Measurements from ENCODE around the gene TCTN2.
A peak's percentile ranks its signal among the peaks of the same experiment; 100 is the strongest.

The TCTN2 gene

GRCh38 chr12:123670882-123671728, at the start of gene TCTN2:
TSS of gene TCTN2 (plus strand) at chr12:123671113. CDS start at chr12:123671241, 128 bp downstream.
- DNase-seq = peak; percentile 91 to 92

GRCh38 chr12:123621619-123622530, 49.0 kb upstream of the TCTN2 start:
- DNase-seq = no peak

DNA sequence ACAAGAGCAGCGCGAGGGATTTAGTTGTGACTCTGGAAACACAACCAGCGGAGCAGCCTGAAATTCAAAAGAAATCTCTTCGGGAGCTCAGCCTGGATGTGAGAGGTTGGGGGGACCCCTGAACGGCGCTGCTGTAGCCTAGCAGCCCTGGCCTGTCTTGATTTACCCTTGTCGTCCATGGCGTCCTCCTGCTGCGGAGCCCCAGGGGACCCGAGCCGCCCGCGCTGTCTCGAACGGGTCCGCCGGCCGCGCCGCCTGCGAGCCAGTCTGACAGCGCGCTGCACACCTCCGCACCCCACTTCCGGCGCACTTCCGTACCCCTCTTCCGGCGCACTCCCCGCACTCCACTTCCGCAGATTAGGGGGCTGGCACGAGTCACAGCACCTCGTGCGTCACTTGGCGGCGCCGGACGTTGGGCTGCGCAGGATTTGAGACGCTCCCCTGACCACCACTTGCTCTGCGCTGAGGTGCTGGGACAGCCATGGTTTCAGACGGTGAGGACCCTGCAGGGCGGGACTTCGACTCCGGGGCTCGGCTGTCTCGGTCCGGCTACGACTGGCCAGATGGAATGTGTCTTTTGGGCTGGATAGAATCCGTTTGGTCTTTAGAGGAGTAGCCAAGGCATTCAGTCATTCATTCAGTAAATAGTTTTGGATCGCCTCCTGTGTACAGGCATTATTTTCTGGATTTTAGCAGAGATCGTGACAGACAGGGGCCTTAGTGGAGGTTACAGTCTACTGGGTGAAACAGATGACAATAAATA, 37.4 kb upstream of the TCTN2 start, which contains the start of the genes EIF2B1 and GTF2H3:
Gene EIF2B1, minus strand, starts transcription at position 308 of the 763 bp plus-strand sequence. Its CDS starts 129 bp downstream, at position 179.
Gene GTF2H3, plus strand, starts transcription at position 451 of the 763 bp plus-strand sequence. Its CDS starts 31 bp downstream, at position 482.
- peak; percentile 92 to 96 for DNase-seq

- peak in 1 of 2 experiments; percentile 5 for DNase-seq
Measured at GRCh38 chr12:123634142-123634561, 36.8 kb upstream of the TCTN2 start.

GRCh38 chr12:123643911-123644310, 27.0 kb upstream of the TCTN2 start:
- no peak for DNase-seq

GRCh38 chr12:123645380-123645779, 25.5 kb upstream of the TCTN2 start:
- no peak for DNase-seq

DNA sequence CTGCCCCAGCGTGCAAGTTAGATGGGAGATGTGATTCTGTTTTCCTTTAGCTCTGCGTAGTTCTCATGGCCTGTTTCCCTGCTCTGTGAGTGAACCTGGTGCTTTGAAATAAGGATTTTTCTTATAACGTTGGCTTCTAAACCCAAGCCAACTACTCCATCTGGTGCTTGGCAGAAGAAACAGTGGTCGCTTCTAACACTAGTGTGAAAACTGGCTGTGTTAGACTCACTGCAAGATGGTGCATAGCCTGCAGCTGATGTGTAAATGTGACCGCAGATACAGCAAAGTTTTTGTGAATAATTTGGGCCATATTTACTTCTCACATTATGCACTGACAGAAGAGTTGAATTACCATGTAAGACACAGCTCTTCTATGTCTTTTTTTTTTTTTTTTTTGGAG, 25.0 kb upstream of the TCTN2 start:
- no peak for DNase-seq

DNA sequence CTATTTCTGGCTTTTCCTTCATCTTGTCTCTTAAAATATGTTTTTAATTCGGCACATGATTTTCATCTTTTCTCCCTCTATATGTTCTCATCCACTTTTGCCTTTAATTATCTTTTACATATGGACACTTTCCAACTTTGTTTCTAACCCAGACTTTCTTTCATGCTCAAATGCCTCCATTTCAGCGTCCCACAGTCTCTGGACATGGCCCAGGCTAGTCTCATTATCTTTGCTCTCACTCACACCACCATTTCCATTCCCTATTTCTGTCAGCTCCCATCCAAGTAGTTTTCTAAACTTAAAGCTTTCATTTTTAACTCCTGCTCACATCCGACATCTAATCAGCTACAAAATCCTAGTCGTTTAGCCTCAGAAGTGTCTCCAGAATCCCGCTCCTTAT, 22.5 kb upstream of the TCTN2 start:
- DNase-seq = no peak

DNA sequence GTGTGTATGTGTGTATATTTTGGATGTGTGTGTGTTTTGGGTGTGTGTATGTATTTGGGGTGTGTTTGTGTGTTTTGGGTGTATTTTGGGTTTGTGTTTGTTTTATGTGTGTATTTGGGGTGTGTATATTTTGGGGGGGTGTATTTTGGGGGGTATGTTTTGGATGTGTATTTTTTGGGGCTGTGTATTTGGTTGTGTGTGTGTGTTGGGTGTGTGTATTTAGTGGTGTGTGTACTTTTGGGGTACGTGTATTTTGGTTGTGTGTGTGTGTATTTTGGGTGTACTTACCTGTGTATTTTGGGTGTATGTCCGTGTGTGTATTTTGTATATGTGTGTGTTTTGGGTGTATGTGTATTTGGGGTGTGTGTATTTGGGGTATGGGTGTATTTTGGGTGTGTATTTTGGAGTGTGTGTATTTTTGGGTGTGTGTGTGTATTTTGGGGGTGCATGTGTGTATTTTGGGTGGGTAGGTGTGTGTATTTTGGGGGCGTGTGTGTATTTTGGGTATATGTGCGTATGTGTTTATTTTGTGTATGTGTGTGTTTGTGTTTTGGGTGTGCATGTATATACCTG, 16.7 kb upstream of the TCTN2 start:
- DNase-seq = no peak

GRCh38 chr12:123655420-123655819, 15.5 kb upstream of the TCTN2 start:
- no peak for DNase-seq

DNA sequence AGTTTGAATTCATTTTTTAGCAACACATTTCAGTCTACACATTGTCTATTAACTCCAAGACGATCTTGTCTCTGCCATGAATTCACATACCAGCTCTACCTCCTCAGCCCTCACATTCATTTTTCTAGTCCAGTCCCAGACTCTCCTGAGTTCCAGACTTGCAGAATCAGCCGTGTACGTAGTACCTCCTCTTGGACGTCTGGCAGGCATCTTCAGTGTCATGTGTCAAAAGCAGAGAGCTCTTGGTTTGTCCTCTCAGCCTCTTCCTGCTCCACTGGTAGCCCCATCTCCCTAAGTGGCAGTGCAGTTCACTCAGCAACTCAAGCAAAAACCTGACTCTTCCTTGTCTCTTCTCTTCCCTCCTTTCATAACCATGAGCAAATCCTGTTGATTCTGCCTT, 14.5 kb upstream of the TCTN2 start:
- no peak for DNase-seq

DNA sequence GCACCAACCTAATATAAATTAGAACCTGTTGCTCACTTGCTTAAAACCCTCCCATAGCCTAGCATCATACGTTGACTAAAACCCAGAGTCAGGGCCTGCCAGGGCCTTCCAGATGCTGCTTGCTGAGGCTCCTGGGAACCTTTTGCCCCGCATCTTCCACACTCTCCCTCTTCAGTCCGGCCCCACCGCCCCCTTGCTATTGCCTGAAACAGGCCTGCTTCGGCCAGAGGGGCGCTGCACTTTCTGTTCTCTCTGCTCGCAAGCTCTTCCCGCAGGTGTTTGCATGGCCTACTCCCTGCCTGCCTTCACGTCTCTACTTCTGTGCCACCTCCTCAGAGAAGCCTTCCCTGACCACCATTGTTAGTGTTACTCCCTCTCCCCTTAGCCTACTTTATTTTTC, 13.7 kb upstream of the TCTN2 start:
- no peak for DNase-seq

DNA sequence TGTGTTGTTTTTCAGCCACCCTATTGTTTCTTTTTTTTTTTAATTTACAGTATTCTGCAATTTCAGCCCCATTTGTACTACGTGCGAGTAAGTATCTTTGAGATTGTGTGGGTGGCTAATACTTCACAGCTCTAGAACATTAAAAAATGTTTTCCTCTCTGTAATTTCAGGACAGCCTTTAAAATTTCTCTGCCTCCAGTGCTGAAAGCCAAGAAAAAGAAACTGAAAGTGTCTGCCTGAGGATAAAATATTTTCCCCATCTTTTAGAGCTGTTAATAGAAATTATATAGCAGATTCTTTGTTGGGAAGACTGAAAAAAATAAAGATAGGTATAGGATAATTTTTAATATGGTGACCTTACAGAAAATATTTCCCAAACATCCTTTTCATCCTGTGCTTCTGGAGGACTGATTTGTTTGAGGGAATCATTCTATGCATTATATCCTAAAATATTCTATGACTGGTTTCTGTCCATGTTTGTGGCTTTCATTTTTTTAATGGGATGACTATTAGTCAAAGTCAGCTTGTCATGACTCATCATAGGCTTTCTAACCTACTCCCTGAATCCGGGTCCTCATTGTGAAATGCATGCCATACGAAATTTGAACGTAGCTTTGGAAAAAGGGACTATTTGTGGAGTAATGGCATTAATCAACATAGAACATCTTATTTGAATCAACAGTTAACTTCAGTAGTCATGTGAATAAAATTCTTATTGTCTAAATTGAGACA, 10.8 kb upstream of the TCTN2 start:
- DNase-seq = no peak

DNA sequence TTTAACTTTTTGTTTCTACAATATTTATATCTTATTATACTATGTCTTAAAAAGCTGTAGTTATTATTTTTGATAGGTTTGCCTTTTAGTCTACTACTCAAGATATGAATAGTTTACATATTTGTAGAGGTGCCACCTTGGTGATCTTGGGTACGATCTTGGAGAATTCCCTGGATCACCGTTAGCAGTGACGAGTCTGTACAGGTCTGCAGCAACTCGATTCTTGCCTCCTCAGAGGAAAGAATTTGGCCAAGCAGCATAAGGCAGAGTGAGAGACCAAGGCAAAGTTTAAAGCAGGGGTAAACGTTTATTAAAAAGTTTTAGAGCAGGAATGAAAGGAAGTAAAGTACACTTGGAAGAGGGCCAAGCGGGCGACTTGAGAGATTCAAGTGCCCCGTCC, 3.1 kb upstream of the TCTN2 start:
- DNase-seq = no peak

DNA sequence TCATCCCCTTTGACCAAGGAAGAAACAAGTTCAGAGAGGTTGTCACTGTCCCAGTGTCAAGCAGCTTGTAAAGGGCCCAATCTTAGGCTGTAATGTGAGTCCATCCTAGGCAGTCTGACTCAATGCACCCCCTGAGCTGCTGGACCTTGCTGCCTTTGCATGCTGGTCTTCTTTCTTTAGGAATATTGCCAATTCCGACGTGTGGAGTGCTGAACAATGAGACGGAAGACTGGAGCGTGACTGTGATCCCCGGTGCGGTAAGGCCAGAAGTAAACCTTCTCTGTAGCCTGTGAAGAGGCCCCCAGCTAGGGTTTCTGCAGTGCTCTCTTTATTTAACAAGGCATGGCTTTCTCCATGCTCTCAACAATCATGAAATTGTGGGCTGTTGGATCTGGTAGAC, 963 bp downstream of the TCTN2 start:
- no peak for DNase-seq

DNA sequence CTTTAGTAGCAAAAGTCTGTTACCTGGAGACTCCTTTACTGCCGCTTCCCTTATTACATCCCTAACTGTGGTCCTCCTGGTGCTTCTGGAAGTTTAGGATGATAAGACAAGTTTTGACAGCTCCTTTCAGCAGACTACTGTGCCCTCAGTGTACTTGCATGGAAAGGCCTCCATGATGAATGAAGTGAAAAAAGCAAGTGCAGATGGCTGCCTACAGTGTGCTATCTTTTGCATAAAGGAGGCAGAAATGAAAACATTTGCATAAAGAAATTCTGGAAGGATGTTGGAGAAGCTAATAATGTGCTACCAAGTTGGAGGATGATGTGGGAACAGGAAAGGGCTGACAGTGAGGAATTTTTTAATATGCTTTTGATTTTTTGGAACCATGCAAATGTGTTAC, 4.5 kb downstream of the TCTN2 start:
- no peak for DNase-seq

DNA sequence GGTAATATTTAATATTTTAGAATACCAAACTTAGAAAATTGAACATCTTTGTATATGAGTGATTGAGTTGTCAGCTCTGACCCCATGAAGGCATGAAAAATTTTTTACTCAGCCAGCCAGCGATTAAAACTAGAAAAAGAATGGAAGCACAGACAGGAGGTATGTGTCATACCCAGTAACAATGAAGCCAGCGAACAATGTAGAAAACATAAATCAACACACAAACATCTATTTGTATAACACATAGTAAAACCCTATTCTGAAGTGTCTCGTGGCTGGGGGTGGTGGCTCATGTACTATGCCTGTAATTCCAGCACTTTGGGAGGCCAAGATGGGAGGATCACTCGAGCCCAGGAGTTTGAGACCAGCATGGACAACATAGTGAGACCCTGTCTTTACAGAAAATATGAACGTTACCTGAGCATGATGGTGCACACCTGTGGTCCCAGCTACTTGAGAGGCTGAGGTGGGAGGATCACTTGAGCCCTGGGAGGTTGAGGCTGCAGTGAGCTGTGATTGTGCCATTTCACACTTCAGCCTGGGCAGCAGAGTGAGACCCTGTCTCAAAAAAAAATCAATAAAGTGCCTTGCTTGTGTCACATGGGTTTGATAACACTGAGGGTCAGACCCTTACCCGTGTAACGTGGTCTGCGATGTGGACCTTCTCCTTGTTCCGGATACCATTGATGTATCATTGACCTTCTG, 5.9 kb downstream of the TCTN2 start:
- no peak for DNase-seq

DNA sequence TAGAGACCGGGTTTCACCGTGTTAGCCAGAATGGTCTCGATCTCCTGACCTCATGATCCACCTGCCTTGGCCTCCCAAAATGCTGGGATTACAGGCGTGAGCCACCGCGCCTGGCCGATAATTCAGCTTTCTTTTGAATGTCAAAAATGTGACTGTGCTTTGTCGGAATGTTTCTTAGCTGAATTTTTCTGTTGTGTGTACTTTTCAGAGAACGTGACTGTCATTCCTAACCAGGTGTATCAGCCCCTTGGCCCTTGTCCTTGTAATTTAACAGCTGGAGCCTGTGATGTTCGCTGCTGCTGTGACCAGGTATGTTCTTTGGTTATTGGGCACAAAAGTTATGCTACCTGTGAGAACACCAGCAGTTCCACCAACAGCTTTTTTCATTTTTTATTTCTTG, 8.1 kb downstream of the TCTN2 start:
- no peak for DNase-seq

- no peak for DNase-seq
Measured at GRCh38 chr12:123681605-123682004, 10.7 kb downstream of the TCTN2 start.

- DNase-seq = no peak
Measured at GRCh38 chr12:123683964-123684363, 13.1 kb downstream of the TCTN2 start.

DNA sequence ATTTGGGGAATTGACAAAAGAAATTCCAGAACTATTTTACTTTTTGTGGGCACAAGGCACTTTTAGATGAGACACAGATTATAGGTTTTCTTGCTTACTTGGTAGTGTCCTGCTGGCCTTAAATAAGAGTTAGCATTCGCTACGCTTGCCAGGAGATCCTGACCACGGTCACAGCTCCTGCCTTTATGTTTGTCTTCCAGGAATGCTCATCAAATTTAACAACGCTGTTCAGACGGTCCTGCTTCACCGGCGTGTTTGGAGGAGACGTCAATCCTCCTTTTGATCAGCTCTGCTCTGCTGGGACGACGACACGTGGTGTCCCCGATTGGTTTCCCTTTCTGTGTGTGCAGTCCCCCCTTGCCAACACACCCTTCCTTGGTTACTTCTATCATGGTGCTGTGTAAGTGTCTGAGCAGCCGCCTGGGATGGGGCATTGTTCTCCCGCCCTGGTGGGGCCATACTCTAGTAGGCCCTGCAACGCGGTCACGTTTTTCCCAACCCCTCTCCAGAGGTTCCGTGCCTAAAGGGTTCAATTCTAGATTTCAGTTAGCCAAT, 15.8 kb downstream of the TCTN2 start:
- DNase-seq = no peak
